K562 (cell line): Measurements from ENCODE around the gene RPUSD2. TPM values are rescaled to one million over a fixed set of nuclear protein-coding genes. Genes with fewer than 3 reads are reported as not detected.

ENCODE experiments used
- ASH1L ChIP-seq: fragments of 450-650 bp; IDR thresholded peaks from 2 replicates; pipeline ENCODE4 v1.6.1; 2018; ENCODE audit warnings: borderline replicate concordance, mild to moderate bottlenecking, low read depth; ENCODE audit not compliant: partially characterized antibody
- CCNT2 ChIP-seq: IDR thresholded peaks from 2 replicates; pipeline ENCODE4 v1.6.1; 2011; ENCODE audit warnings: borderline replicate concordance, low read depth, mild to moderate bottlenecking, moderate library complexity, mixed read lengths, low read length; ENCODE audit not compliant: insufficient read length; ENCODE audit errors: extremely low read depth
- ETV5 ChIP-seq: sonication (generic); formaldehyde crosslinking; IDR thresholded peaks from 2 replicates; pipeline ENCODE4 v1.4.0; 2020; ENCODE audit warnings: low read depth, mild to moderate bottlenecking, missing genetic modification reagents
- GABPB1 ChIP-seq: sonication (generic); formaldehyde crosslinking; IDR thresholded peaks from 2 replicates; pipeline ENCODE4 v1.8.0; 2022; ENCODE audit warnings: mild to moderate bottlenecking, missing genetic modification reagents
- KAT7 ChIP-seq: sonication (generic); formaldehyde crosslinking; IDR thresholded peaks from 2 replicates; pipeline ENCODE4 v1.8.0; 2022; ENCODE audit warnings: missing genetic modification reagents, mild to moderate bottlenecking, borderline replicate concordance
- KDM2B ChIP-seq: fragments of 250-450 bp; sonication (Bioruptor Pico); IDR thresholded peaks from 2 replicates; pipeline ENCODE4 v1.8.0; 2021; ENCODE audit warnings: mild to moderate bottlenecking, moderate library complexity
- MTA1 ChIP-seq: fragments of 450-650 bp; IDR thresholded peaks from 2 replicates; pipeline ENCODE4 v1.6.1; 2017; ENCODE audit warnings: borderline replicate concordance
- NFYB ChIP-seq: IDR thresholded peaks from 2 replicates; pipeline ENCODE4 v1.6.1; 2011; ENCODE audit warnings: mild to moderate bottlenecking, moderate library complexity; ENCODE audit not compliant: insufficient read length; ENCODE audit errors: extremely low read depth
- TCF7 ChIP-seq: sonication (generic); IDR thresholded peaks from 2 replicates; pipeline ENCODE4 v1.6.1; 2016; ENCODE audit warnings: antibody characterized with exemption, borderline replicate concordance
- U2AF2 ChIP-seq: fragments of 200-400 bp; formaldehyde crosslinking; optimal IDR thresholded peaks from 2 replicates; pipeline ENCODE3; 2017; ENCODE audit warnings: low read depth, mild to moderate bottlenecking, low read length
- ZBED1 ChIP-seq: IDR thresholded peaks from 2 replicates; pipeline ENCODE4 v1.6.1; 2014
- ZBTB1 ChIP-seq: sonication (generic); formaldehyde crosslinking; IDR thresholded peaks from 2 replicates; pipeline ENCODE4 v1.8.1; 2023; ENCODE audit warnings: missing genetic modification reagents, low read depth, mild to moderate bottlenecking, borderline replicate concordance
- ZFP36 ChIP-seq: fragments of 150-350 bp; IDR thresholded peaks from 2 replicates; pipeline ENCODE4 v1.6.1; 2018; ENCODE audit warnings: low read length, low read depth; ENCODE audit not compliant: partially characterized antibody
- ZNF140 ChIP-seq: fragments of 250-450 bp; sonication (Bioruptor Pico); IDR thresholded peaks from 2 replicates; pipeline ENCODE4 v1.8.0; 2021; ENCODE audit warnings: moderate library complexity, mild to moderate bottlenecking, inconsistent platforms
- polyA plus RNA-seq, 8 experiments: library from polyadenylated mRNA; depleted of rRNA in 4 of 8; stranded (reverse) in 5 of 8; unstranded in 3 of 8; fragments of >200 nt; fragmentation: Nextera tagmentation in 2 of 8; fragmentation: Illumina TruSeq in 1 of 8; extraction: Ambion mirVana in 2 of 8; extraction: Trizol in 1 of 8; gene quantifications; 2 replicates each; pipeline versions ENCODE4 v1.2.1 to v1.2.3, GENCODE V29; 2011 to 2014; ENCODE audit warnings: inconsistent platforms in 1 of 8, missing spikeins in 1 of 8
- total RNA-seq, 7 experiments: library from RNA; depleted of rRNA in 6 of 7; stranded (reverse); fragments of >200 nt in 6 of 7; fragmentation: Illumina TruSeq in 2 of 7; extraction: Trizol in 2 of 7; gene quantifications; 2 replicates each; pipeline versions ENCODE4 v1.2.1 to v1.2.3, GENCODE V29; 2011 to 2021; ENCODE audit warnings: low replicate concordance in 1 of 7
- TF ChIP-seq, protein P1 (sequence below), 2 experiments: fragments of 450-650 bp in 1 of 2; sonication (generic) in 1 of 2; formaldehyde crosslinking in 1 of 2; IDR thresholded peaks; 2 replicates each; pipeline versions ENCODE4 v1.7.1 to v1.9.0; 2016 to 2022; ENCODE audit warnings: inconsistent platforms in 1 of 2, mild to moderate bottlenecking in 1 of 2, missing genetic modification reagents in 1 of 2
- TF ChIP-seq, protein P2 (sequence below), 2 experiments: IDR thresholded peaks in 1 of 2; conservative IDR thresholded peaks in 1 of 2; 2 replicates each; pipeline ENCODE4 v1.6.1; 2016; ENCODE audit warnings: low read depth in 2 of 2, mild to moderate bottlenecking in 1 of 2, missing compliant biosample characterization in 1 of 2, missing genetic modification characterization in 1 of 2, moderate library complexity in 1 of 2

Gene RPUSD2
- total and polyA plus RNA-seq, 9 of the 15 experiments (the other 6 are each of a cell fraction or from before 2014, with no cell fraction given): 3.7 to 30.2 (median 14.3) TPM

DNA sequence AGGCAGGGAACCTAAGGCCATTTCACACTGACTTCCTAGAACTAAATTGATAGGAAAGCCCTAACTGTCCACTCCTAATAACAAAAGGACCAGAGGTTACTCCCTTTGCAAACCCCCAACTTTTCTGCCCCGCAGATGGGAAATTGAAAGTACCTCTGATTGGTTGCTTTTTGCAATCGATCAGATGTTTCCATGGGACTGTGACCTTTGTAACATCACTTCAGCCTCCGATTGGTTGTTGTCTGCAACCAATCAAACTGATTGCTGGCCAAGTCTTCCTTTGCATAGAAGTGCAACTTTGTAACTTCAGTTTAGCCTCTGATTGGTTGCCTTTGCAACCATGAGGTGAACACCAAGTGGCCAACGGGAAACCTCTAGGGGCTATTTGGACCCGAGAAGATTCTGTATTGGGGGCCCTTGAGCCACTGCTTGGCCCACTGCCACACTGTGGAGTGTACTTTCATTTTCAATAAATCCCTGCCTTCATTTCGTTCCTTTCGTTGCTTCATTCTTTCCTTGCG is 13.7 kb downstream of the RPUSD2 start (continued):
- TF ChIP-seq, protein P1, sequence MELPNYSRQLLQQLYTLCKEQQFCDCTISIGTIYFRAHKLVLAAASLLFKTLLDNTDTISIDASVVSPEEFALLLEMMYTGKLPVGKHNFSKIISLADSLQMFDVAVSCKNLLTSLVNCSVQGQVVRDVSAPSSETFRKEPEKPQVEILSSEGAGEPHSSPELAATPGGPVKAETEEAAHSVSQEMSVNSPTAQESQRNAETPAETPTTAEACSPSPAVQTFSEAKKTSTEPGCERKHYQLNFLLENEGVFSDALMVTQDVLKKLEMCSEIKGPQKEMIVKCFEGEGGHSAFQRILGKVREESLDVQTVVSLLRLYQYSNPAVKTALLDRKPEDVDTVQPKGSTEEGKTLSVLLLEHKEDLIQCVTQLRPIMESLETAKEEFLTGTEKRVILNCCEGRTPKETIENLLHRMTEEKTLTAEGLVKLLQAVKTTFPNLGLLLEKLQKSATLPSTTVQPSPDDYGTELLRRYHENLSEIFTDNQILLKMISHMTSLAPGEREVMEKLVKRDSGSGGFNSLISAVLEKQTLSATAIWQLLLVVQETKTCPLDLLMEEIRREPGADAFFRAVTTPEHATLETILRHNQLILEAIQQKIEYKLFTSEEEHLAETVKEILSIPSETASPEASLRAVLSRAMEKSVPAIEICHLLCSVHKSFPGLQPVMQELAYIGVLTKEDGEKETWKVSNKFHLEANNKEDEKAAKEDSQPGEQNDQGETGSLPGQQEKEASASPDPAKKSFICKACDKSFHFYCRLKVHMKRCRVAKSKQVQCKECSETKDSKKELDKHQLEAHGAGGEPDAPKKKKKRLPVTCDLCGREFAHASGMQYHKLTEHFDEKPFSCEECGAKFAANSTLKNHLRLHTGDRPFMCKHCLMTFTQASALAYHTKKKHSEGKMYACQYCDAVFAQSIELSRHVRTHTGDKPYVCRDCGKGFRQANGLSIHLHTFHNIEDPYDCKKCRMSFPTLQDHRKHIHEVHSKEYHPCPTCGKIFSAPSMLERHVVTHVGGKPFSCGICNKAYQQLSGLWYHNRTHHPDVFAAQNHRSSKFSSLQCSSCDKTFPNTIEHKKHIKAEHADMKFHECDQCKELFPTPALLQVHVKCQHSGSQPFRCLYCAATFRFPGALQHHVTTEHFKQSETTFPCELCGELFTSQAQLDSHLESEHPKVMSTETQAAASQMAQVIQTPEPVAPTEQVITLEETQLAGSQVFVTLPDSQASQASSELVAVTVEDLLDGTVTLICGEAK (IDR thresholded peaks at IDR 0.05): no peak
- TF ChIP-seq, protein P1 (CRISPR knock-in tag; IDR thresholded peaks at IDR 0.05): no peak
- no peak for TF ChIP-seq ZFP36
- no peak for TF ChIP-seq GABPB1 (CRISPR knock-in tag)
- TF ChIP-seq ZBTB1 (CRISPR knock-in tag): no peak
- no peak for TF ChIP-seq MTA1
- no peak for TF ChIP-seq KDM2B (CRISPR knock-in tag)
- TF ChIP-seq ZNF140 (CRISPR knock-in tag): no peak
- TF ChIP-seq, protein P2, sequence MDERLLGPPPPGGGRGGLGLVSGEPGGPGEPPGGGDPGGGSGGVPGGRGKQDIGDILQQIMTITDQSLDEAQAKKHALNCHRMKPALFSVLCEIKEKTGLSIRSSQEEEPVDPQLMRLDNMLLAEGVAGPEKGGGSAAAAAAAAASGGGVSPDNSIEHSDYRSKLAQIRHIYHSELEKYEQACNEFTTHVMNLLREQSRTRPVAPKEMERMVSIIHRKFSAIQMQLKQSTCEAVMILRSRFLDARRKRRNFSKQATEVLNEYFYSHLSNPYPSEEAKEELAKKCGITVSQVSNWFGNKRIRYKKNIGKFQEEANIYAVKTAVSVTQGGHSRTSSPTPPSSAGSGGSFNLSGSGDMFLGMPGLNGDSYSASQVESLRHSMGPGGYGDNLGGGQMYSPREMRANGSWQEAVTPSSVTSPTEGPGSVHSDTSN (CRISPR knock-in tag; IDR thresholded peaks at IDR 0.05; ENCODE audit: low read depth): no peak
- TF ChIP-seq, protein P2 (tag; conservative IDR thresholded peaks at IDR 0.05; ENCODE audit: low read depth): peak; percentile 81
- no peak for TF ChIP-seq ASH1L
- TF ChIP-seq ETV5 (CRISPR knock-in tag): no peak
- no peak for TF ChIP-seq CCNT2
- no peak for TF ChIP-seq U2AF2
- no peak for TF ChIP-seq ZBED1
- no peak for TF ChIP-seq KAT7 (CRISPR knock-in tag)
- no peak for TF ChIP-seq TCF7
- TF ChIP-seq NFYB: peak; percentile 49
- TF ChIP-seq, all 486 proteins: peak for 12
